DND-41 (cell line): ENCODE results near the gene MAP7.

ENCODE experiments used
- ATAC-seq: fragments of 200-7000 bp; cut with Tn5 transposase; 3 replicates; pipeline ENCODE4 v1.9.1; 2021; ENCODE audit warnings: low read depth; ENCODE audit not compliant: insufficient read depth
- DNase-seq: peaks from one replicate; pipeline ENCODE4 v3.0.0-alpha.2; 2020
- H2AFZ ChIP-seq: 2 replicates; pipeline ENCODE4 v1.6.0; 2012; ENCODE audit warnings: low read depth, low read length
- H3K27ac ChIP-seq: 2 replicates; pipeline ENCODE4 v1.5.1; 2012; ENCODE audit warnings: low read length, inconsistent platforms
- H3K27me3 ChIP-seq: fragments of 200-600 bp; sonication (generic); 2 replicates; pipeline ENCODE4 v1.6.0; 2012; ENCODE audit warnings: low read length, mild to moderate bottlenecking, inconsistent platforms; ENCODE audit not compliant: insufficient read depth, poor library complexity
- H3K36me3 ChIP-seq: 2 replicates; pipeline ENCODE4 v1.5.1; 2012; ENCODE audit warnings: low read length, inconsistent platforms; ENCODE audit not compliant: insufficient read depth
- H3K4me1 ChIP-seq: 2 replicates; pipeline ENCODE4 v1.5.1; 2012; ENCODE audit warnings: mild to moderate bottlenecking, low read length; ENCODE audit not compliant: insufficient read depth
- H3K4me2 ChIP-seq: 2 replicates; pipeline ENCODE4 v1.6.0; 2012; ENCODE audit warnings: mild to moderate bottlenecking, moderate library complexity, low read length, inconsistent platforms; ENCODE audit not compliant: insufficient read depth
- H3K4me3 ChIP-seq, 2 experiments: fragments of 200-600 bp in 1 of 2; shearing (Covaris generic) in 1 of 2; 2 replicates each; pipeline ENCODE4 v1.5.1; 2012 to 2016; ENCODE audit warnings: inconsistent platforms in 2 of 2, low read length in 2 of 2, mild to moderate bottlenecking in 2 of 2, low read depth in 1 of 2, moderate library complexity in 1 of 2
- H3K79me2 ChIP-seq: 2 replicates; pipeline ENCODE4 v1.6.0; 2012; ENCODE audit warnings: low read length, inconsistent platforms; ENCODE audit not compliant: insufficient read depth
- H3K9ac ChIP-seq: 2 replicates; pipeline ENCODE4 v1.6.0; 2012; ENCODE audit warnings: low read depth, mild to moderate bottlenecking, inconsistent platforms, low read length, moderate library complexity
- H3K9me3 ChIP-seq: 2 replicates; pipeline ENCODE4 v1.5.1; 2012; ENCODE audit warnings: low read length, moderate library complexity, mild to moderate bottlenecking, inconsistent platforms; ENCODE audit not compliant: insufficient read depth, severe bottlenecking
- H4K20me1 ChIP-seq: 2 replicates; pipeline ENCODE4 v1.6.0; 2012; ENCODE audit warnings: low read length; ENCODE audit not compliant: insufficient read depth
- EZH2 ChIP-seq: IDR thresholded peaks from 3 replicates; pipeline ENCODE4 v1.6.1; 2012; ENCODE audit warnings: borderline replicate concordance, low read depth, mild to moderate bottlenecking, moderate library complexity, low read length, inconsistent platforms; ENCODE audit not compliant: severe bottlenecking
- TF ChIP-seq, protein P1 (sequence below): IDR thresholded peaks from 2 replicates; pipeline ENCODE4 v1.5.1; 2012; ENCODE audit warnings: borderline replicate concordance, low read length, moderate library complexity, mild to moderate bottlenecking; ENCODE audit not compliant: poor library complexity, severe bottlenecking; ENCODE audit errors: extremely low read depth

MAP7 gene

DNA sequence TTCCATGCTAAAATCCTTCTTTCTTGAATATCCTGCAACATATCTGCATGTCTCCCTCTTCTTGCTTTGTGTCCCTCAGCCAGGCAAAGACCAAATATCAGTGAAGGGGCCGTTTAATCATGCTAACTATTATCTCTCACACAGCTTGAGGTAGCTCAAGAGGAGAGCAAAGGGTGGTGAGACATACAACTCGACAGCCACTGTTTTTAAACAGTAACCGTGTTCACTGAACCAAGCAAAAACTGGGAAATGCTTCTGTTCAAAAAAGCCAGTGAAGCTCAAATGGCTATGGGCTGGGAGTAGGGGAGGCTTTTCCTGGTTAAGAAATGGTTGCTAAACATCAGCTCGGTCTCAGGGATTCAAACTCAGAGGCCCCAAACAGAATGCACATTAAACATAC is 83.4 kb downstream of the MAP7 start:
- H3K4me2 ChIP-seq, result no peak overlapping the region
- no peak overlapping the region for H3K27ac ChIP-seq
- H3K9me3 ChIP-seq, result no peaks in the 10 kb centered on the region
- H4K20me1 ChIP-seq, result no peaks in the 10 kb centered on the region
- H3K4me1 ChIP-seq, result no peaks in the 10 kb centered on the region
- no peak for ATAC-seq
- H3K79me2 ChIP-seq, result no peaks in the 10 kb centered on the region
- H2AFZ ChIP-seq, result no peak overlapping the region
- no peak overlapping the region for H3K4me3 ChIP-seq
- TF ChIP-seq, protein P1, sequence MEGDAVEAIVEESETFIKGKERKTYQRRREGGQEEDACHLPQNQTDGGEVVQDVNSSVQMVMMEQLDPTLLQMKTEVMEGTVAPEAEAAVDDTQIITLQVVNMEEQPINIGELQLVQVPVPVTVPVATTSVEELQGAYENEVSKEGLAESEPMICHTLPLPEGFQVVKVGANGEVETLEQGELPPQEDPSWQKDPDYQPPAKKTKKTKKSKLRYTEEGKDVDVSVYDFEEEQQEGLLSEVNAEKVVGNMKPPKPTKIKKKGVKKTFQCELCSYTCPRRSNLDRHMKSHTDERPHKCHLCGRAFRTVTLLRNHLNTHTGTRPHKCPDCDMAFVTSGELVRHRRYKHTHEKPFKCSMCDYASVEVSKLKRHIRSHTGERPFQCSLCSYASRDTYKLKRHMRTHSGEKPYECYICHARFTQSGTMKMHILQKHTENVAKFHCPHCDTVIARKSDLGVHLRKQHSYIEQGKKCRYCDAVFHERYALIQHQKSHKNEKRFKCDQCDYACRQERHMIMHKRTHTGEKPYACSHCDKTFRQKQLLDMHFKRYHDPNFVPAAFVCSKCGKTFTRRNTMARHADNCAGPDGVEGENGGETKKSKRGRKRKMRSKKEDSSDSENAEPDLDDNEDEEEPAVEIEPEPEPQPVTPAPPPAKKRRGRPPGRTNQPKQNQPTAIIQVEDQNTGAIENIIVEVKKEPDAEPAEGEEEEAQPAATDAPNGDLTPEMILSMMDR, result no peak
- no peak for TF ChIP-seq EZH2
- H3K27me3 ChIP-seq, result peaks cover 23% of the 10 kb centered on the region
- no peak for DNase-seq
- H3K9ac ChIP-seq, result no peak overlapping the region
- H3K36me3 ChIP-seq, result no peaks in the 10 kb centered on the region

DNA sequence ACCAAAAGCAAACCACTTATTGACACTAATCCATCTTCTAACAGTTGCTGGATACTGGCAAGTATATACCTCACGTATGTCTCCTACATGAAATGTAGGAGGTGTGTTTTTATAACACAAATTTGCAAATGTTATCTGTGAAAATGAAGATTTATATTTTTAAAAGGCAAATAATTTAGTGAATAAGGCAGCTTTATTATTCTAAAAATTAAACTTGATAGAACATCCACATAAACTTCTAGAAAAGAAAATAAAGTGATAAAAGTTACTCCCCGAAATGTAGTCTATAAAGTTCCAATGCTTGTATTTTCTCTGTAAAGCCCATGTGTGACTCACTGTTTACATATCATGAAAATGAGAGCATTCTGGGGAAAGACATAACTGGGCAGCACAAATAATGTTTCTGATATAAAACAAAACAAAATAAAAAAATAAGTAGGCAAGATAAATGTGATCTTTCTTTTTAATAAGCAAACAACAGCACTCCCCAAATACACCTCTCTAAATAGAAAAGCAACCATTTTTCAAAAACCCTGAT is 84.4 kb downstream of the MAP7 start:
- no peak overlapping the region for H3K27ac ChIP-seq
- H3K79me2 ChIP-seq, result no peaks in the 10 kb centered on the region
- no peak overlapping the region for H2AFZ ChIP-seq
- no peak overlapping the region for H3K4me3 ChIP-seq
- ATAC-seq, result no peak
- no peaks in the 10 kb centered on the region for H3K9me3 ChIP-seq
- no peak for DNase-seq
- H3K9ac ChIP-seq, result no peak overlapping the region
- peaks cover 23% of the 10 kb centered on the region for H3K27me3 ChIP-seq
- no peaks in the 10 kb centered on the region for H4K20me1 ChIP-seq
- H3K4me2 ChIP-seq, result no peak overlapping the region
- no peaks in the 10 kb centered on the region for H3K36me3 ChIP-seq
- TF ChIP-seq, protein P1, result no peak
- no peak for TF ChIP-seq EZH2
- H3K4me1 ChIP-seq, result no peaks in the 10 kb centered on the region

DNA sequence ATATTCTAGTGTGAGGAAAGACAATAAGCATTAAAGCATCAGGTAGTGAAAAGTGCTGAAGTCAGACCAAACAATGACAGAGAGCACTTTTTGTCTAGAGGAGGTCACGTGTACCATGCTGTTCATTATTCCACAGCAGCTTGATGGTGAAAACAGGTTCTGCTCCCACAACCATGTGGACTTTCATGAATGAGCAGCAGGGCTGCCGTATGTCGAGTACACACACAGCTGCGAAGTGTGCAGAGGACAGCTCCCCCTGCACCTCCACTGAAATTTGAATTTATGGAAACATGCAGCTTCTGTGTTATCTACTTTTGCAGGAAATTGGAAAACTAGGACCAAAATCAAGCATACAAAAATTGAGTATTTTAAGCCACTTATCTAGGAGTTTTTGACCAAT is 85.3 kb downstream of the MAP7 start:
- TF ChIP-seq, protein P1, result no peak
- no peak for TF ChIP-seq EZH2
- H4K20me1 ChIP-seq, result no peaks in the 10 kb centered on the region
- no peak overlapping the region for H3K27ac ChIP-seq
- H3K4me3 ChIP-seq, result no peak overlapping the region
- no peaks in the 10 kb centered on the region for H3K4me1 ChIP-seq
- H3K27me3 ChIP-seq, result peaks cover 23% of the 10 kb centered on the region
- H2AFZ ChIP-seq, result no peak overlapping the region
- no peak overlapping the region for H3K9ac ChIP-seq
- H3K9me3 ChIP-seq, result no peaks in the 10 kb centered on the region
- H3K79me2 ChIP-seq, result no peaks in the 10 kb centered on the region
- H3K36me3 ChIP-seq, result no peaks in the 10 kb centered on the region
- DNase-seq (no peak), ATAC-seq (no peak)
- no peak overlapping the region for H3K4me2 ChIP-seq

DNA sequence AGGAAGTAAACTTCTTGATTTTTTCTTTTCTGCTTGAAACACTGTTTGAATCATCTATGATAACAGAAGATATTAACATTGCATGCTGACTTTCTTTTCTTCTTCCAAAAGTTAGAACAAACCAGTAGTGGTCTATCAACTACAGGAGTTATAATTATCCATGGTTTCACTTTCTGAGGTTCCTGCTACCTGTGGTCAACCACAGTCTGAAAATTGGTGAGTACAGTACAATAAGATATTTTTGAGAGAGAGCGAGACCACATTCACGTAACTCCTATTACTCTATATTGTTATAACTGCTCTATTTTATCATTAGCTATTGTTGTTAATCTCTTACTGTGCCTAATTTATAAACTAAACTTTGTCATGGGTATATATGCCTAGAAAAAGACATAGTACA is 86.1 kb downstream of the MAP7 start:
- Histone ChIP-seq H3K79me2 (no peaks in the 10 kb centered on the region), H3K27me3 (peaks cover 23% of the 10 kb centered on the region), H3K4me1 (no peaks in the 10 kb centered on the region), H3K36me3 (no peaks in the 10 kb centered on the region), H3K4me2 (no peak overlapping the region), H2AFZ (no peak overlapping the region), H3K27ac (no peak overlapping the region), H3K9me3 (no peaks in the 10 kb centered on the region), H4K20me1 (no peaks in the 10 kb centered on the region), H3K9ac (no peak overlapping the region), H3K4me3 (no peak overlapping the region)
- TF ChIP-seq, protein P1, result no peak
- no peak for TF ChIP-seq EZH2
- ATAC-seq (peak; percentile 49; the same call in 1 of the 3 replicates), DNase-seq (no peak)
